Femur (tissue), 1 donor: Measurements from ENCODE around the gene VWA8.
"Not testable (repeated sequence)": the region's sequence is repeated elsewhere in the genome, so short reads cannot be mapped to it uniquely, and the experiment has no call there.

ENCODE experiments used
- DNase-seq: peaks from one replicate; pipeline ENCODE4 v3.0.0-alpha.2; 2017

Gene VWA8

GRCh38 chr13:41548031-41548430 lies 412.9 kb downstream of the VWA8 start:
- no peak for DNase-seq

GRCh38 chr13:41547251-41548000 lies 413.5 kb downstream of the VWA8 start:
- peak; percentile 52 for DNase-seq

GRCh38 chr13:41546372-41547190 lies 414.3 kb downstream of the VWA8 start:
- no peak for DNase-seq

GRCh38 chr13:41545432-41545707 lies 415.5 kb downstream of the VWA8 start:
- no peak for DNase-seq

GRCh38 chr13:41543664-41544300 lies 417.1 kb downstream of the VWA8 start:
- no peak for DNase-seq

- DNase-seq = not testable (repeated sequence)
These were observed 418.1 kb downstream of the VWA8 start for GRCh38 chr13:41542799-41543198.

- no peak for DNase-seq
These were observed 418.6 kb downstream of the VWA8 start for GRCh38 chr13:41542281-41542680.

- DNase-seq = no peak
These were observed 419.6 kb downstream of the VWA8 start for GRCh38 chr13:41541142-41541938.

GRCh38 chr13:41540240-41540639 lies 420.7 kb downstream of the VWA8 start:
- DNase-seq = not testable (repeated sequence)

- DNase-seq = no peak
These were observed 427.4 kb downstream of the VWA8 start for GRCh38 chr13:41533266-41534052.

- no peak for DNase-seq
These were observed 432.9 kb downstream of the VWA8 start for GRCh38 chr13:41528021-41528420.

GRCh38 chr13:41520660-41521630 lies 440.0 kb downstream of the VWA8 start:
- no peak for DNase-seq

GRCh38 chr13:41520016-41520659 lies 440.8 kb downstream of the VWA8 start:
- peak; percentile 37 for DNase-seq
